KMS-11 (cell line): Measurements from ENCODE around the gene TANGO2.
A peak's percentile ranks its signal among the peaks of the same experiment; 100 is the strongest.

Experiments used
- H2AFZ ChIP-seq: fragments of 200-600 bp; sonication (generic); 2 replicates; pipeline ENCODE4 v1.6.1; 2016; ENCODE audit warnings: antibody characterized with exemption, mixed run types, low read depth
- H3K27ac ChIP-seq: fragments of 200-600 bp; sonication (generic); 2 replicates; pipeline ENCODE4 v1.6.1; 2016; ENCODE audit warnings: mild to moderate bottlenecking, mixed run types
- H3K27me3 ChIP-seq: fragments of 200-600 bp; sonication (generic); 2 replicates; pipeline ENCODE4 v1.6.1; 2017; ENCODE audit warnings: mild to moderate bottlenecking, low read depth, mixed run types, moderate library complexity; ENCODE audit not compliant: insufficient read depth
- H3K36me3 ChIP-seq: fragments of 200-600 bp; sonication (generic); 2 replicates; pipeline ENCODE4 v1.6.1; 2017; ENCODE audit warnings: mild to moderate bottlenecking, mixed run types; ENCODE audit not compliant: insufficient read depth
- H3K4me1 ChIP-seq: fragments of 200-600 bp; sonication (generic); 2 replicates; pipeline ENCODE4 v1.6.1; 2016; ENCODE audit warnings: mild to moderate bottlenecking, low read depth, mixed run types; ENCODE audit not compliant: poor library complexity, severe bottlenecking
- H3K4me2 ChIP-seq: fragments of 200-600 bp; sonication (generic); 2 replicates; pipeline ENCODE4 v1.7.0; 2016; ENCODE audit warnings: mild to moderate bottlenecking, mixed run types
- H3K4me3 ChIP-seq: fragments of 200-600 bp; sonication (generic); IDR thresholded peaks from 2 replicates; pipeline ENCODE4 v1.6.1; 2017; ENCODE audit warnings: low read depth, low read length, mixed read lengths; ENCODE audit not compliant: insufficient read depth
- H3K79me2 ChIP-seq: fragments of 200-600 bp; sonication (generic); 2 replicates; pipeline ENCODE4 v1.6.1; 2016; ENCODE audit warnings: low read depth, mixed run types; ENCODE audit not compliant: insufficient read depth
- H3K9ac ChIP-seq: fragments of 200-600 bp; sonication (generic); 2 replicates; pipeline ENCODE4 v1.6.1; 2016; ENCODE audit warnings: mild to moderate bottlenecking, mixed run types
- H4K20me1 ChIP-seq: fragments of 200-600 bp; sonication (generic); 2 replicates; pipeline ENCODE4 v1.6.1; 2016; ENCODE audit warnings: mild to moderate bottlenecking, mixed run types; ENCODE audit not compliant: insufficient read depth
- CTCF ChIP-seq: fragments of 200-600 bp; sonication (generic); conservative IDR thresholded peaks from 2 replicates; pipeline ENCODE4 v1.6.1; 2017; ENCODE audit warnings: low read depth, mild to moderate bottlenecking, antibody characterized with exemption, low read length, moderate library complexity, mixed read lengths

The TANGO2 gene

DNA sequence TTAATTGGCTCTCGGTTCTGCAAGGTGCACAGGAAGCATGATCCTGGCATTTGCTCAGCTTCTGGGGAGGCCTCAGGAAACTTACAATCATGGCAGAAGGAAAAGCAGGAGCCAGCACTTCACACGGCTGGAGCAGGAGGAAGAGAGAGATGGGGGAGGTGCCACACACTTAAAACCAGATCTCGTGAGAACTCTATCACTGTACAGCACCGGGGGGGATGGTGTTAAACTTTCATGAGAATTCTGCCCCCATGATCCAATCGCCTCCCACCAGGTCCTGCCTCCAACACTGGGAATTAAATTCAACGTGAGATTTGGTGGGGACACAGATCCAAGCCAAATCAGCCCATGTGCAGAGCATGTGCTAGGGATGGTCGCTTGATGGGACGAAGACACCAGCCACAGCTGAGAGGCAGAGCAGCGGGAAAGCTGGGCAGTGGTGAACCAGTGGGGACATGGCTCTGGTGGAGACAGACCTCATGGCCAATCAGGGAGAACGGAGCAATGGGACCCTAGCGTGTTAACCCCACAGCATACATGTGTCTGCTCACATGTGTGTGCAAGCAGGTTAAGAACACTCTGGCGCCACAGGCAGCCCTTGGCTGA lies 6.2 kb downstream of the TANGO2 start:
- Histone ChIP-seq H3K36me3 (no peaks in the 10 kb centered on the region), H3K4me1 (peaks cover under 1% of the 10 kb centered on the region), H2AFZ (no peak overlapping the region), H3K4me3 (no peak overlapping the region), H3K27ac (no peak overlapping the region), H4K20me1 (no peaks in the 10 kb centered on the region), H3K27me3 (no peaks in the 10 kb centered on the region), H3K79me2 (0 out of 2 replicates have a peak, but pooled peaks cover under 1% of the 10 kb centered on the region), H3K4me2 (no peak overlapping the region), H3K9ac (no peak overlapping the region)
- no peak for TF ChIP-seq CTCF

DNA sequence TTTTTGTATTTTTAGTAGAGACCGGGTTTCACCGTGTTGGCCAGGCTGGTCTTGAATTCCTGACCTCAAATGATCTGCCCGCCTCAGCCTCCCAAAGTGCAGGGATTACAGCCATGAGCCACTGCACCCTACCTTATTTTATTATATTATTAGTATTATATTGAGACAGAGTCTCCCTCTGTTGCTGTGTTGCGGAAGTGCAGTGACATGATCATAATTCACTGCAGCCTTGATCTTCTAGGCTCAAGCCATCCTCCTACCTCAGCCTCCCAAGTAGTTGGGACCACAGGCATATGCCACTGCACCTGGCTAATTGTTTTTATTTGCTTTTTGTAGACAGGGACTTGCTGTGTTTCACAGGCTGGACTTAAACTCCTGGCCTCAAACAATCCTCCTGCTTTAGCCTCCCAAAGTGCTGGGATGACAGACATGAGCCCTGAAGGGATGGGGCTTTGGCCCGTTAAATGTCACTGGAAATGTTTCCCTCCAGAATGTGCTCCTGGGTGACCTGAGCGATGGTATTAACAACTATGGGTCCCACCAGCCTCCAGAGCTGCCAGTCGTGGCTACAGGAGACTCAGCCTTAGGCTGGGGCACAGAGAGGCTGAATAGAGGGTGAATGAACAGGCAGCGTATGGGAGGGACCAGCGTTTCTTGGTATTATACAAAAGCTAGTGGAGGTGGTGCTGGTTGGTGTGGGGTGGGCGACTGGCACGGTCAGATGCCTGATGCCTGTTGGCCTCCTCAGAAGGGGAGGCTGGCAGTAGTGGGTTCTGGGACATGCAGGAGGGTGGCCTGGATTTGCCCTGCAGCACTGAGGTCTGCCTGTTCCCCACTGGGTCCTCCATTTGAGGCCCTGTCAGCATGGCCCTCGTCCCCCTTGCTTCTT lies 7.3 kb downstream of the TANGO2 start:
- H3K4me2 ChIP-seq: no peak overlapping the region

GRCh38 chr22:20028855-20029549 lies 8.1 kb downstream of the TANGO2 start:
- no peak overlapping the region for H3K9ac ChIP-seq
- no peaks in the 10 kb centered on the region for H3K27me3 ChIP-seq
- H3K36me3 ChIP-seq: no peaks in the 10 kb centered on the region
- no peak overlapping the region for H3K27ac ChIP-seq
- no peaks in the 10 kb centered on the region for H3K4me1 ChIP-seq
- no peaks in the 10 kb centered on the region for H4K20me1 ChIP-seq
- H3K4me2 ChIP-seq: no peak overlapping the region
- no peak overlapping the region for H2AFZ ChIP-seq
- H3K4me3 ChIP-seq: no peak overlapping the region
- H3K79me2 ChIP-seq: no peaks in the 10 kb centered on the region
- TF ChIP-seq CTCF: no peak

More for the DNA sequence above, 7.3 kb downstream of the TANGO2 start:
- TF ChIP-seq CTCF: 0 out of 2 replicates have a peak, but pooled peaks have one; percentile 23
- Histone ChIP-seq H3K27me3 (no peaks in the 10 kb centered on the region), H3K4me1 (no peaks in the 10 kb centered on the region), H2AFZ (no peak overlapping the region), H3K79me2 (no peaks in the 10 kb centered on the region), H4K20me1 (no peaks in the 10 kb centered on the region), H3K36me3 (no peaks in the 10 kb centered on the region), H3K9ac (no peak overlapping the region), H3K4me3 (no peak overlapping the region), H3K27ac (no peak overlapping the region)

DNA sequence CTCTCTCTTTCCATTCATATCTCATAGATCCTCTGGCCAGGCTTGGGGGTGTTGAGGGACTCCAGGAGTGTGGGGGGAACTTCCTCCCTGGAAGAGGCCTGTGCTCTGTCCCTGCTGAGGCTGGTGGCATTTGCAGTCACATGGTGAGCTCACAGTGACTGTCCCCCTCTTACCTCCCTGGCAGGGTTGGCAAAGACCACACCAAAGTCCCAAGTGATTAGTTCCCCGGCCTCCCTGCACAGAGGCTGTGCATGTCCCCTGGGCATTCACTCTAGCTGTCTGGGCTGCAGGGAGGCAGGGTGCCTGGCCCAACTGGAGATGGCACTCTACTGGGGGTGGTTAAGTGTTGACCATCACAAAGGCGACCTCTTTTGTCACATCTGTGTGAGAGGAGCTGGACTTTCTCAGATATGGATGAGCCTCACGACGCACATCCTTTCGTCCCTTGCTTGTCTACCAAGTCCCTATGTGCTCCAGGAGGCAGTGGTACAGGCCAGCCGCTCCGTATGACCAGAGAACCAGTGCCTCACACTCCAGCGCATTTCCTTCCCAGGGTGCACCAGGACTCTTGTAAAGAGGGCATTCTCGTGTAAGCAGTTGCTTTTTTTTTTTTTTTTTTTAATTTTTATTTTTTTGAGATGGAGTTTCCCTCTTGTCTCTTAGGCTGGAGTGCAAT lies 8.8 kb downstream of the TANGO2 start:
- Histone ChIP-seq H3K27me3 (no peaks in the 10 kb centered on the region), H3K9ac (no peak overlapping the region), H4K20me1 (no peaks in the 10 kb centered on the region), H3K27ac (no peak overlapping the region), H3K4me3 (no peak overlapping the region), H3K36me3 (no peaks in the 10 kb centered on the region), H3K79me2 (no peaks in the 10 kb centered on the region), H2AFZ (no peak overlapping the region), H3K4me2 (no peak overlapping the region), H3K4me1 (no peaks in the 10 kb centered on the region)
- no peak for TF ChIP-seq CTCF
